OCI-LY3 (cell line): Measurements from ENCODE around the gene ASTN2.

Source experiments
- EZH2phosphoT487 ChIP-seq: fragments of 200-600 bp; shearing (Covaris generic); IDR thresholded peaks from 2 replicates; pipeline ENCODE4 v1.6.1; 2018; ENCODE audit warnings: antibody characterized with exemption, mixed run types, low read depth
- TF ChIP-seq, protein P1 (sequence below): fragments of 200-600, 300-600 bp; sonication (generic); IDR thresholded peaks from 2 replicates; pipeline ENCODE4 v1.5.1; 2014; ENCODE audit warnings: antibody characterized with exemption, low read length, low read depth

DNA sequence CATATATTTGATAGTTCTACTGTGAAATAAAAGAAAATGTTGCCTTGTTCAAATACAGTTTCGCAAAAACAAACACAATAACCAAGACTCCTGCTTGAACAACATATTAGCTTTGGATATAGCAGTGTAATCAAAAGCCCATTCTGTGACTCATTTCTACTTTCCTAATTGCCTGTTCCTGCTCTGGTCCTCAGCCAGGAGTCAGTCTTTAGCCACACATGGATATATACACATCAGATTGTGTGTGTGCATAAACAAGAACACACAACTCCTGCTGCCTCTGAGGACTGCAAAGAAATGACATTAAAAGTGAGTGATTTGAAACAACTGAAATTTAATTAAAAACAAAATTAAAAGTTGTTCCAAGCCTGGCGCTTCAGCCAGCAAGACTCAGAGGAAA is 393.0 kb downstream of the ASTN2 start:
- TF ChIP-seq, protein P1, sequence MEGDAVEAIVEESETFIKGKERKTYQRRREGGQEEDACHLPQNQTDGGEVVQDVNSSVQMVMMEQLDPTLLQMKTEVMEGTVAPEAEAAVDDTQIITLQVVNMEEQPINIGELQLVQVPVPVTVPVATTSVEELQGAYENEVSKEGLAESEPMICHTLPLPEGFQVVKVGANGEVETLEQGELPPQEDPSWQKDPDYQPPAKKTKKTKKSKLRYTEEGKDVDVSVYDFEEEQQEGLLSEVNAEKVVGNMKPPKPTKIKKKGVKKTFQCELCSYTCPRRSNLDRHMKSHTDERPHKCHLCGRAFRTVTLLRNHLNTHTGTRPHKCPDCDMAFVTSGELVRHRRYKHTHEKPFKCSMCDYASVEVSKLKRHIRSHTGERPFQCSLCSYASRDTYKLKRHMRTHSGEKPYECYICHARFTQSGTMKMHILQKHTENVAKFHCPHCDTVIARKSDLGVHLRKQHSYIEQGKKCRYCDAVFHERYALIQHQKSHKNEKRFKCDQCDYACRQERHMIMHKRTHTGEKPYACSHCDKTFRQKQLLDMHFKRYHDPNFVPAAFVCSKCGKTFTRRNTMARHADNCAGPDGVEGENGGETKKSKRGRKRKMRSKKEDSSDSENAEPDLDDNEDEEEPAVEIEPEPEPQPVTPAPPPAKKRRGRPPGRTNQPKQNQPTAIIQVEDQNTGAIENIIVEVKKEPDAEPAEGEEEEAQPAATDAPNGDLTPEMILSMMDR: no peak
- TF ChIP-seq EZH2phosphoT487: no peak
